ENCODE results near the gene EPHA2. TPM values are rescaled to one million over a fixed set of nuclear protein-coding genes. Genes with fewer than 3 reads are reported as not detected.
"Not testable (repeated sequence)": the region's sequence is repeated elsewhere in the genome, so short reads cannot be mapped to it uniquely, and the experiment has no call there.

EPHA2 gene
- total RNA-seq, 1 donor from 2014 or later = not detected

DNA sequence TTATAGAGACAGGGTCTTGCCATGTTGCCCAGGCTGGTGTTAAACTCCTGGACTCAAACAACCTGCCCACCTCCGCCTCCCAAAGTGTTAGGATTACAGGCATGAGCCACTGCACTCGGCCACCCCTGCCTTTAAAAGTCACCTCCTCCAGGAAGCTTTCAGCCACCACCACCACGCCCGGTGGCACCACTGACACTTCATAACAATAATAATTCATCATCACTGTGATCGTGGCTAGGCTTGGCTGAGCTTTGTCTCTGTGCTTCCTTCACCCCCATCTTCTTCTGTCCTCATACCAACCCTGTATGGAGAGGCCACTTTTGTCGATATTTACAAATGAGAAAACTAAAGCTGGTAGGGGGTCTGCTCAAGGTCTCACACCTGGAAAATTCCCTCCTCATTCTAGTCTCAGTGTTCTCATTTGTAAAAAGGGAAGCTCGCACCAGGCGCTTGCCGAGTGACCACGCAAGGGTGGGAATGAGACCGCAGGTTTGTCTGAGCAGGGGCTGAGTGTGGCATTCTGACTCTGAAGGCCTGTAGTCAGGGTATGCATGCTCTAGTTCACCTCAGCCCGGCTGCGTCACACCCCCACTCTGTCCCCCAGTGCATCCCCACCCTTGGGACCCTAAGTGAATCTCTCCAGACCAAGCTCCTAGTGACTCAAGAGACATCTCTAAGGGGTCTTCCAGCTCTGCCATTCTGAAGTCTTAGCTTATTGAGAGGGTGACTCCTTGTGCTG, 12.9 kb upstream of the EPHA2 start:
- peaks cover 20% of the 10 kb centered on the region for H3K4me1 Mint-ChIP-seq (ENCODE audit: low read depth)
- H3K4me3 Mint-ChIP-seq (ENCODE audit: low read depth) = peak overlapping the region; percentile 43
- DNase-seq (ENCODE audit: low spot score) = no peak
- no peaks in the 10 kb centered on the region for H3K9me3 Mint-ChIP-seq
- H3K36me3 Mint-ChIP-seq (ENCODE audit: low read depth) = no peaks in the 10 kb centered on the region
- intact Hi-C loops (cut with micrococcal nuclease) = no loop called here
- no peak overlapping the region for H3K27ac Mint-ChIP-seq
- H3K27me3 Mint-ChIP-seq (ENCODE audit: low read depth) = peaks cover 35% of the 10 kb centered on the region

DNA sequence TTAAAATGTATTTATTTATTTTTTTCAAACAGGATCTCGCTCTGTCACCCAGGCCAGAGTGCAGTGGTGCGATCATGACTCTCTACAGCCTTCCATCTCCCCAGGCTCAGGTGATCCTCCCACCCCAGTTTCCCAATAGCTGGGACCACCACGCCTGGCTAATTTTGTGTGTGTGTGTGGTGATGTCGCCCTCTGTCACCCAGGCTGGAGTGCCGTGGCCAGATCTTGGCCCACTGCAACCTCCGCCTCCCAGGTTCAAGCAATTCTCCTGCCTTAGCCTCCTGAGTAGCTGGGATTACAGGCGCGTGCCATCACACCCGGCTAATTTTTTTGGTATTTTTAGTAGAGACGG, 12.3 kb upstream of the EPHA2 start:
- H3K9me3 Mint-ChIP-seq; DNase-seq (ENCODE audit: low spot score); H3K36me3 Mint-ChIP-seq (ENCODE audit: low read depth); H3K27ac Mint-ChIP-seq; intact Hi-C loops (cut with micrococcal nuclease): not testable (repeated sequence)
- Mint-ChIP-seq H3K27me3 (ENCODE audit: low read depth) (peaks cover 37% of the 10 kb centered on the region), H3K4me3 (ENCODE audit: low read depth) (peak overlapping the region; percentile 43), H3K4me1 (ENCODE audit: low read depth) (peaks cover 20% of the 10 kb centered on the region)

DNA sequence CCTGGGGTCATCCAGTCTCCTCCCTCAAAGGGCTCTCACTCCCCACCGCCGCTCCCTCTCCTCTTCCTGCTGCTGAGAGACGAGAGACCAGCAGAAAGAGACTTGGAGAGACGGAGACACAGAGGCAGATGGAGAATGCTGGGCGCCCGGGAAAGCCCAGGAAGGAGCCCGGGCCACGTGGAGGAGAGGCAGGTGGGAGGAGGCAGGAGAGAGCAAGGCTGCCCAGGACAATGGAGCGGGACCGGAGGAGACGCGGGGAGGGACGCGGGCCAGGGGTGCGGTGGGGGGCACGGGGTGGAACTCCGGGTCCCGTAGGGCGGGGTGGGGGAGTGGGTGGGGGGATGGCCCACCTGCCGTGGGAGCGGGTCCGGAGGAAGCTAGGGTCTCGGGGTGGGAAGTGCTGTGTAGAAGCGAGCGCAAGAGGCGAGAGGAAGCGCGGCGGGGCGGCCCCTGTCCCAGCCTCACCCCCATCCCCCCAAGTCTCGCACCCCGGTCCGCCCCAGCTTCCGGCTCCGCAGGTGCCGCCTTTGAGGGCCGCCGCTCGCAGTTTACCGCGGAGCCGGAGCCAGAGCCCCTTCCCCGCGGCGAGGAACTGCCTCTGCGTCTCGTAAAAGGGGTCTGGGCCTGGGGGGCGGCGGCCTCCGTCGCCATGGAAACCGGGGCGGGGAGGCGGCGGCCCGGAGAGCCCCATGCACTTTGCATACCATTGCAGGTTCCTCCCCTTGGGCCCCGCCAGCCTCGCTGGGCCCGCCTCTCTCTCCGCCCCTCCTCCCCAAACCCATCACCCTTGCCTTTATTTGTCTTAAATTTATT, 11.7 kb upstream of the EPHA2 start:
- H3K4me1 Mint-ChIP-seq (ENCODE audit: low read depth) = peaks cover 25% of the 10 kb centered on the region
- no peak overlapping the region for H3K27ac Mint-ChIP-seq
- H3K4me3 Mint-ChIP-seq (ENCODE audit: low read depth) = no peak overlapping the region
- peak; percentile 40 for DNase-seq (ENCODE audit: low spot score)
- H3K27me3 Mint-ChIP-seq (ENCODE audit: low read depth) = peaks cover 37% of the 10 kb centered on the region
- no peaks in the 10 kb centered on the region for H3K36me3 Mint-ChIP-seq (ENCODE audit: low read depth)
- no peaks in the 10 kb centered on the region for H3K9me3 Mint-ChIP-seq
- intact Hi-C loops (cut with micrococcal nuclease) = no loop called here

DNA sequence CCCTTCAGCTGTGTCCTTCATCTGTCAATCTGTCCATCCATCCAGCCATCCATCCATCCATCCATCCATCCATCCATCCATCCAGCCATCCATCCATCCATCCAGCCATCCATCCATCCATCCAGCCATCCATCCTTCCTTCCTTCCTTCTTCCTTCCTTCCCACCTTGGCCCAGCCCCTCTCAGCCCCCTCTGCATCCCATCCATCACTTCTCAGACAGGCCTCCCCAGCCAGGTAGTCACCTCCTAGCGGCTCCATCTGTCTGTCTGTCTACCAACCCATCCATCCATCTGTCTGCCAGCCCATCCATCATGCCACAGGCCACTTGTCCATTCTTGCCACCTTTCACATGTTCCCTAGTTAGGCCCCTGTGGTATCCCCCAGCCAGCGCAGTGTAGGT, 10.2 kb upstream of the EPHA2 start:
- Mint-ChIP-seq H3K27me3 (ENCODE audit: low read depth) (peaks cover 46% of the 10 kb centered on the region), H3K27ac (no peak overlapping the region), H3K4me3 (ENCODE audit: low read depth) (no peak overlapping the region), H3K4me1 (ENCODE audit: low read depth) (peaks cover 35% of the 10 kb centered on the region), H3K9me3 (no peaks in the 10 kb centered on the region), H3K36me3 (ENCODE audit: low read depth) (no peaks in the 10 kb centered on the region)
- intact Hi-C loops (cut with micrococcal nuclease) = no loop called here
- DNase-seq (ENCODE audit: low spot score) = no peak

DNA sequence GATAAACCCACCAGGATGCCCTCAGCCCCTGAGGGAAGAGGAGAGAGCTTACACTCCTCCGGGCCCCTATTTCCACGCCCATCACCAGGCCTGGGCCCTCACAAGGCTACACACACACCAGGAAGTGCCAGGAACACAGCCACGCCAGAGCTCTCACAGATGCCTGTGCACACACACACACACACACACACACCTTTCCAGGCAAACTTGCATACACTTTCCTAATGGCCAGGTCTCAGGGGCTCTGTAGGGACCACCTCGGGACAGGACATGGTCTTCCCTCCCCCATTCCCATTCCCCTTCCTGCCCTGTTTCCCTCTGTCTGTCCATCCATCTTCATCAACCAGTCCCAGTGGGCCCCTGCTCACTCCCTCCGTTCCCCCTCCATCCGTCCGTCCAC, 9.7 kb upstream of the EPHA2 start:
- Mint-ChIP-seq H3K27me3 (ENCODE audit: low read depth) (peaks cover 45% of the 10 kb centered on the region), H3K4me1 (ENCODE audit: low read depth) (peaks cover 35% of the 10 kb centered on the region), H3K27ac (peak overlapping the region; percentile 12), H3K36me3 (ENCODE audit: low read depth) (no peaks in the 10 kb centered on the region), H3K9me3 (no peaks in the 10 kb centered on the region), H3K4me3 (ENCODE audit: low read depth) (peak overlapping the region; percentile 17)
- intact Hi-C loops (cut with micrococcal nuclease) = no loop called here
- DNase-seq (ENCODE audit: low spot score) = no peak

DNA sequence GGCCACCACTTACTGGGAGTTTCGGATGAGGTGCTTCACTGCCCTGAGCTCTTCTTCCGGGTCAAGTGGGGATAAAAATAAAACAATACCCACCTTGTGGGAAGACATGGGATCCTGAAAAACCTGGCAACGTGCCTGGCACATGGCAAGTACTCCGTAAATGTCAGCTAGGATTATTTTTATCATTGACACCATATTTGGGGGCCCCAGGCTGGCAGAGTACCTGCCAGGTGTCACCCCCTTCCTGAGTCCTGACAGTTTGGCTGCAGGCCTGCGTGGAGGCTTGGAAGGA, 9.2 kb upstream of the EPHA2 start:
- intact Hi-C loops (cut with micrococcal nuclease) = no loop called here
- Mint-ChIP-seq H3K27ac (no peak overlapping the region), H3K4me1 (ENCODE audit: low read depth) (peaks cover 35% of the 10 kb centered on the region)

DNA sequence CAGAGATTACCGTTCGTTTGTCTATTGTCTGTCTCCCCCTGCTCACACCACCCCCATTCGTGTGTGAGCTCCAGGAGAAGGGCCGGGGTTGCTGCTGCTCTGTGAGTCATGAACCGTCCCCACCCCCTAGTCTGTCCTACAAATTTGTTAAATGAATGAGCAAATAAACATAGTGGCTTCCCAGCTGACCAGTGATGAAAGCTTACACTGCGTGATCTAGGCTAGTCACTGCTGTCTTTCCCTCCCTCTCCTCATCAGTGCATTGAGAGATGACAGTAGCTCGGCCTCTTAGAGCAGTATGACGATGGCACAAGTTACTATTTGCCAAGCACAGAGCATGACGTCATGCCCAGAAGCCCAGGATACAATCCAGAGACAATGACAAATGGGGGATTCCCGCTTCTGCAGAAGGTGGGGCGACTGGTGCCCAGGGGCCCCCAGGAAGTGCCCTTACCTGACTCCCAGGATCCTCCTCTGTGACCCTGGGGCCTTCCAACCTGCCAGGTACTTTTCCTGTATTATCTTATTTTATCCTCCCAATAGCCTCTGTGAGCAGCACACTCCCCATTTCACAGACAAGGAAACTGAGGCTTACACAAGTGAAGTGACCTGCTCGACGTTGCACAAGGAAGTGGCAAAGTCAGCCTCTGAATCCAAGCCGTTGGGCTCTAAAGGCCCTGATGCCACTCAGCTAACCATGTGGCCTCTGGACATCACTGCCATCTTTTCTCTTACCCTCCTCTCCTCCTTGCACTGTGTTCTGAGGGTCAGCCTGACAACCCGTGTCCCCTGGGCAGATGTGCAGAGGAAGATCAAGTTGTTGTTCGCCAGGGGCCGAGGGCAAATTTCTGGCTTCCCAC, 8.6 kb upstream of the EPHA2 start:
- no peak overlapping the region for H3K4me3 Mint-ChIP-seq (ENCODE audit: low read depth)
- H3K9me3 Mint-ChIP-seq = no peaks in the 10 kb centered on the region
- intact Hi-C loops (cut with micrococcal nuclease) = no loop called here
- no peak for DNase-seq (ENCODE audit: low spot score)
- no peak overlapping the region for H3K27ac Mint-ChIP-seq
- H3K36me3 Mint-ChIP-seq (ENCODE audit: low read depth) = no peaks in the 10 kb centered on the region
- peaks cover 46% of the 10 kb centered on the region for H3K27me3 Mint-ChIP-seq (ENCODE audit: low read depth)
- peaks cover 35% of the 10 kb centered on the region for H3K4me1 Mint-ChIP-seq (ENCODE audit: low read depth)

More for the DNA sequence above, 9.2 kb upstream of the EPHA2 start:
- DNase-seq (ENCODE audit: low spot score) = no peak
- Mint-ChIP-seq H3K36me3 (ENCODE audit: low read depth) (no peaks in the 10 kb centered on the region), H3K27me3 (ENCODE audit: low read depth) (peaks cover 48% of the 10 kb centered on the region), H3K9me3 (no peaks in the 10 kb centered on the region), H3K4me3 (ENCODE audit: low read depth) (no peak overlapping the region)

DNA sequence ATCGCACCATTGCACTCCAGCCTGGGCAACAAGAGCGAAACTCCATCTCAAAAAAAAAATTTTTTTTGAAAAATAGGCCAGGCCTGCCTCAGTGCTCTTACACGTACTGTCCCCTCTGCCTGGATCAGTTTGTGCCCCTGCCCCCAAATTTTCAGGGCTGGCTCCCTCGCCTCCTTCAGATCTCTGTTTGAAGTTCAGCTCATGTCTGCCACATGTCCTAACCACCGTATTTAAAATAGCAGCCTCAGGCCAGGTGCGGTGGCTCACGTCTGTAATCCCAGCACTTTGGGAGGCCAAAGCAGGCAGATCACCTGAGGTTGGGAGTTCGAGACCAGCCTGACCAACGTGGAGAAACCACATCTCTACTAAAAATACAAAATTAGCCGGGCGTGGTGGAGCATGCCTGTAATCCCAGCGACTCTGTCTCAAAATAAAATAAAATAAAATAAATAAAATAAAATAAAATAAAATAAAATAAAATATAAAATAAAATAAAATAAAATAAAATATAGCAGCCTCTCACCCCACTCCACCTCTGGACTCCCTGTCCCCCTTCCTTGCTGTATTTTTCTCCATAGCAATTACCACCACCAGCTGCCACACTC, 7.8 kb upstream of the EPHA2 start:
- H3K4me1 Mint-ChIP-seq (ENCODE audit: low read depth) = peaks cover 29% of the 10 kb centered on the region
- DNase-seq (ENCODE audit: low spot score); H3K4me3 Mint-ChIP-seq (ENCODE audit: low read depth); H3K9me3 Mint-ChIP-seq; H3K27ac Mint-ChIP-seq; intact Hi-C loops (cut with micrococcal nuclease); H3K36me3 Mint-ChIP-seq (ENCODE audit: low read depth): not testable (repeated sequence)
- peaks cover 41% of the 10 kb centered on the region for H3K27me3 Mint-ChIP-seq (ENCODE audit: low read depth)

DNA sequence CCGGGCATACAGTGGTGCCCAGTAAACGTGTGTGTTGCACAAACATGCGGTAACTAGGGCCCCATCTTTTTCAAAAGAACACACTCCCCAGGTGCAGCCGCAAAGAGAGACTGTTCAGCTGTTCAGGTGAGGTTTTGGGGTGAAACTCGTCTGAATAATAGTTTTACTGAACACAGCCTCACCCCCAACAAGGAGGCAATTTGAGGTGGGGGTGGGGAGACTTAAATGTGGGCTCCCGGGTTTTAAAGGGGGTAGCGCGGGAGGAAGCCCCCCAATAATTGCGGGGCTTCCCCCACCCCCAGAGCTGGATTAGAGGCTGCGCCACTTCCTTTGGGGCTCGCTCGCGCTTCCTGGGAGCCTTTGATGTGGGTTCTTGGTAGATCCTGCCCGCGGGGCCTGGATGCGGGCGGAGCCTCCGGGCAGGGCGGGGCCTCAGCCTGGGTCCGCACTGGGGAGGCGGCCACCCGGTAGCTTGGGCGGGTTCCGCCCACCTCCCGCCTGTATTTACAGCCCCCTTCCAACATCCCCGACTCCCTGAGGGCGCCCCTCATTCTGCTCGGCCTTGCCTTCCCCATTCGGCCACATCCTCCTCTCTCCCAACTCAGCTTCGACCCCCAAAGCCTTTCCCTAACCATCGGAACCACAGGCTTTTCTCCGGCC, 6.4 kb upstream of the EPHA2 start:
- Mint-ChIP-seq H3K4me3 (ENCODE audit: low read depth) (peak overlapping the region; percentile 63), H3K4me1 (ENCODE audit: low read depth) (peaks cover 35% of the 10 kb centered on the region), H3K27me3 (ENCODE audit: low read depth) (peaks cover 42% of the 10 kb centered on the region), H3K27ac (no peak overlapping the region), H3K9me3 (no peaks in the 10 kb centered on the region), H3K36me3 (ENCODE audit: low read depth) (no peaks in the 10 kb centered on the region)
- peak; percentile 62 for DNase-seq (ENCODE audit: low spot score)
- intact Hi-C loops (cut with micrococcal nuclease) = no loop called here

DNA sequence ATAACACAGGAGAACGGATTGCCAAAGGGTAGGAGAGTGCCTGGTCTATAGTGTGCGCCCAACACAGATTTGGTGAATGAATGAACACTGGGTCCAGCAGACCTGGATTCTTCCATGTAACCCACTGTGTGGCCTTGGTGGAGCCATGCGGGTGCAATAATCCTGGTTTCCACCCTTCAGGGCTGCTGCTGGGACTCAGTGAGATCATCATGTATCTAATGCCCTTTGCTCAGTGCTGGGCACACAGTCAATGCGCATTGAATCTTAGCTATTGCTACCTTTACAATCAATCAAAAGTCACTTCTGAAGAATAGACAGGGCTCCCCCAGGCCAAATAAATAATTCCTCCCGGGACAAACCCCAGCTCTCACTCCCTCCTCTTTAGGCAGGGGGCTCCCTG, 5.8 kb upstream of the EPHA2 start:
- no peak overlapping the region for H3K27ac Mint-ChIP-seq
- H3K27me3 Mint-ChIP-seq (ENCODE audit: low read depth) = peaks cover 48% of the 10 kb centered on the region
- H3K9me3 Mint-ChIP-seq = no peaks in the 10 kb centered on the region
- H3K4me3 Mint-ChIP-seq (ENCODE audit: low read depth) = no peak overlapping the region
- intact Hi-C loops (cut with micrococcal nuclease) = no loop called here
- no peaks in the 10 kb centered on the region for H3K36me3 Mint-ChIP-seq (ENCODE audit: low read depth)
- H3K4me1 Mint-ChIP-seq (ENCODE audit: low read depth) = peaks cover 38% of the 10 kb centered on the region
- no peak for DNase-seq (ENCODE audit: low spot score)

DNA sequence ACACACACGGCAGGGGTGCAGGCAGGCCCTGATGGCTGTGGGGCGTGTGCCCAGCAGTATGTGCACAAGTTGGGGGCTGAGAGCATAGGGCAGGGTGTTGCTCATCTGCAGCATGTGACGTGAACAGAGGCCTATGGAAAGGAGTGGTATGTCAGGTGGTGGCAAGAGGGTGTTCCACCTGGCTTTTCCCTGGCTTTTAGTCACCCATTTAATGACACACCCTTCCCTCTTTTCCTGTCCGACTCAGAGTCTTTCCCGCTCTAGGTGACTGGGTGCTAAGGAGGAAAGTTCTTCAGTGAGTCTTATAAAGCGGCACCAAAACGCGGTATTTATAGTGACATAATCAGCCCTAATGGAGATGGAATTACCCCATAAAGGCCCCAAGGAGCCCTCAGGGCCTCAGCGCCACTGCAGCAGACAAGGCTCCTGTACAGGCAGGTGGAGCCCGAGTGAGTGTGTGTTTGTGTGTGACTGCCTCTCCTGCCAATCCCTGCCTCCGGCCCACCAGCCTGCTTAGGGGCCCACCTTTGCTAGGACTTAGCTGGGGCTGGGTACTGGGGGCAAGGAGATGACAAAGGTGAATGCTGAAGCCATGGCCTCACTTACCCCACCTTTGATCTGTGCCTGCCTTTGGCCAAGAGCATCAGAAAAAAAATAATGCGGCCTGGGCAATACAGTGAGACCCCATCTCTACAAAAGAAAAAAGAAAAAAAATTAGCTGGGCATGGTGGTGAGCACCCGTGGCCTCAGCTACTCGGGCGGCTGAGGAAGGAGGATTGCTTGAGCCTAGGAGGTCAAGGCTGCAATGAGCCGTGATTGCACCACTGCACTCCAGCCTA, 3.3 kb upstream of the EPHA2 start:
- H3K27me3 Mint-ChIP-seq (ENCODE audit: low read depth) = peaks cover 43% of the 10 kb centered on the region
- intact Hi-C loops (cut with micrococcal nuclease) = no loop called here
- H3K27ac Mint-ChIP-seq = no peak overlapping the region
- H3K36me3 Mint-ChIP-seq (ENCODE audit: low read depth) = no peaks in the 10 kb centered on the region
- DNase-seq (ENCODE audit: low spot score) = no peak
- no peaks in the 10 kb centered on the region for H3K9me3 Mint-ChIP-seq
- H3K4me1 Mint-ChIP-seq (ENCODE audit: low read depth) = peaks cover 29% of the 10 kb centered on the region
- H3K4me3 Mint-ChIP-seq (ENCODE audit: low read depth) = no peak overlapping the region
